Suprapubic skin (tissue), 3 donors: Measurements from ENCODE around the gene BGLAP.
"Not testable (repeated sequence)": the region's sequence is repeated elsewhere in the genome, so short reads cannot be mapped to it uniquely, and the experiment has no call there.

Experiments
- POLR2A ChIP-seq, 2 donors: fragments of 450-650 bp; IDR thresholded peaks; one replicate each; pipeline ENCODE4 v1.6.1; 2017; ENCODE audit warnings: antibody characterized with exemption in 2 of 2, mild to moderate bottlenecking in 2 of 2, moderate library complexity in 2 of 2
- TF ChIP-seq, protein P1 (sequence below), 2 donors: fragments of 200-600 bp in 1 of 2; fragments of 450-650 bp in 1 of 2; sonication (generic) in 1 of 2; IDR thresholded peaks; one replicate each; pipeline ENCODE4 v1.5.1; 2016 to 2019; ENCODE audit warnings: antibody characterized with exemption in 2 of 2, mild to moderate bottlenecking in 1 of 2, moderate library complexity in 1 of 2

DNA sequence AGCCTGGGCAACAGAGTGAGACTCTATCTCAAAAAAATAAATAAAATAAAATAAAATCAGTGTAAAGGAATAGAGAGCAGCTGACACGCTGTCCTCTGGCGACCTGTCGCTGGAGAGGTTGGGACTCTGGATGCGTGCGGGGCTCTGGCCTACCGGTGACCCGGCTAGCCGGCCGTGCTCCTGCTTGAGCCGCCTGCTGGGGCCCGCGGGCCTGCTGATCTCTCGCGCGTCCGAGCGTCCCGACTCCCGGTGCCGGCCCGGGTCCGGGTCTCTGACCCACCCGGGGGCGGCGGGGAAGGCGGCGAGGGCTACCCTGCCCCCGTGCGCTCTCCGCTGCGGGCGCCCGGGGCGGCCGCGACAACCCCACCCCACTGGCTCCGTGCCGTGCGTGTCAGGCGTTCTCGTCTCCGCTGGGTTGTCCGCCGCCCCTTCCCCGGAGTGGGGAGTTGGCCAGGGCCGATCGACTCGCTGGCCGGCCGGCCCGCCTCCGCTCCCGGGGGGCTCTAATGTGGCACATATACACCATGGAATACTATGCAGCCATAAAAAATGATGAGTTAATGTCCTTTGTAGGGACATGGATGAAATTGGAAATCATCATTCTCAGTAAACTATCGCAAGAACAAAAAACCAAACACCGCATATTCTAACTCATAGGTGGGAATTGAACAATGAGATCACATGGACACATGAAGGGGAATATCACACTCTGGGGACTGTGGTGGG lies 25.5 kb upstream of the BGLAP start:
- TF ChIP-seq, protein P1, sequence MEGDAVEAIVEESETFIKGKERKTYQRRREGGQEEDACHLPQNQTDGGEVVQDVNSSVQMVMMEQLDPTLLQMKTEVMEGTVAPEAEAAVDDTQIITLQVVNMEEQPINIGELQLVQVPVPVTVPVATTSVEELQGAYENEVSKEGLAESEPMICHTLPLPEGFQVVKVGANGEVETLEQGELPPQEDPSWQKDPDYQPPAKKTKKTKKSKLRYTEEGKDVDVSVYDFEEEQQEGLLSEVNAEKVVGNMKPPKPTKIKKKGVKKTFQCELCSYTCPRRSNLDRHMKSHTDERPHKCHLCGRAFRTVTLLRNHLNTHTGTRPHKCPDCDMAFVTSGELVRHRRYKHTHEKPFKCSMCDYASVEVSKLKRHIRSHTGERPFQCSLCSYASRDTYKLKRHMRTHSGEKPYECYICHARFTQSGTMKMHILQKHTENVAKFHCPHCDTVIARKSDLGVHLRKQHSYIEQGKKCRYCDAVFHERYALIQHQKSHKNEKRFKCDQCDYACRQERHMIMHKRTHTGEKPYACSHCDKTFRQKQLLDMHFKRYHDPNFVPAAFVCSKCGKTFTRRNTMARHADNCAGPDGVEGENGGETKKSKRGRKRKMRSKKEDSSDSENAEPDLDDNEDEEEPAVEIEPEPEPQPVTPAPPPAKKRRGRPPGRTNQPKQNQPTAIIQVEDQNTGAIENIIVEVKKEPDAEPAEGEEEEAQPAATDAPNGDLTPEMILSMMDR (IDR thresholded peaks at IDR 0.05) = not testable (repeated sequence)
- TF ChIP-seq POLR2A (IDR thresholded peaks at IDR 0.05) = not testable (repeated sequence)
